ENCODE data around the gene CLEC19A.

DNA sequence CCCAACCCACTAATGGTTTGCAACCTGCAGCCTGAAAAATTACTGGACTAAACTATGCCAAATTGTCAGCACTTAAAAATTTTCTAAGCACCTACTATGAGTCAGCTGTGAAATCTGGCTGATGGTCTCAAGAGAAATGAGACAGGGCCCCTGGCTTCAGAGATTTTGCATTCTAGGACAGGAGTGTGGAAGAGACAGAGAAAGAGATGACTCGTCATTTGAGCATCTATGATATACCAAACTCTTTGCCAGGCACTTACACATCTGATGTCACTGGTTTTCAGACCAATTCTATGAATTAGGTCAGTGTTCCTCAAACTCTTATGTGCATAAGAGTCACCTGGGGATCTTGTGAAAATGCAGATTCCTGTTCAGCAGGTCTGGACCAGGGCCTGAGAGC is 44.4 kb downstream of the CLEC19A start:
- TF ChIP-seq CTCF (IDR thresholded peaks at IDR 0.05) (no peak), EZH2 (IDR thresholded peaks at IDR 0.05) (no peak)
